ENCODE results near the gene PRKX.
"Not testable (repeated sequence)": the region's sequence is repeated elsewhere in the genome, so short reads cannot be mapped to it uniquely, and the experiment has no call there.

The PRKX gene

DNA sequence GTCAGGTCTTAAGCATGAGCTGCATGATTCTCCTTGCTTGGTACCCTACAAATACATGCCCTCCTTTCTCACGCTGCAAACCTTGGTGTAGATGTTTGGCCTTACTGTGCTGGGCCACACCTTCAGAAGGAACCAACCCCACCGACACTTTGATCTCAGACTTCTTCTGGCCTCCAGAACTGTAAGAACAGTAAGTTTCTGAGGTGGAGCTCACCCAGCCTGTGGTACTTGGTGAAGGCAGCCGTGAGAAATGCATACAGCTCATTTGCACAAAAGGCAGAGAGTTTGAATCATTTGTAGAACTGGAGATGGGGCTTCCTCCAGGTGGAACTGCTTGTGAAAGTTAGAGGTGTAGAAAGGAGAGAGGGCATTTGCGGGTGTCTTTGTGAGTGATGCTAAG lies 21.0 kb upstream of the PRKX start:
- not testable (repeated sequence) for H3K4me2 ChIP-seq (ENCODE audit: low read length); H3F3A ChIP-seq (ENCODE audit: control insufficient read depth, insufficient read depth); H3K9me3 ChIP-seq (ENCODE audit: control insufficient read depth, insufficient read depth, low read length); H4K20me1 ChIP-seq (ENCODE audit: control insufficient read depth, insufficient read depth, low read depth, low read length); H3K9me2 ChIP-seq (replicated peaks; ENCODE audit: control insufficient read depth, low read length); H3K36me3 ChIP-seq (ENCODE audit: control insufficient read depth, low read length); H3K79me2 ChIP-seq (ENCODE audit: control insufficient read depth, low read length); H3K27me3 ChIP-seq (ENCODE audit: control insufficient read depth, low read length); H3K4me3 ChIP-seq (ENCODE audit: low read length); H3K4me1 ChIP-seq (ENCODE audit: control insufficient read depth, low read length); H3K27ac ChIP-seq (ENCODE audit: low read depth, low read length)

DNA sequence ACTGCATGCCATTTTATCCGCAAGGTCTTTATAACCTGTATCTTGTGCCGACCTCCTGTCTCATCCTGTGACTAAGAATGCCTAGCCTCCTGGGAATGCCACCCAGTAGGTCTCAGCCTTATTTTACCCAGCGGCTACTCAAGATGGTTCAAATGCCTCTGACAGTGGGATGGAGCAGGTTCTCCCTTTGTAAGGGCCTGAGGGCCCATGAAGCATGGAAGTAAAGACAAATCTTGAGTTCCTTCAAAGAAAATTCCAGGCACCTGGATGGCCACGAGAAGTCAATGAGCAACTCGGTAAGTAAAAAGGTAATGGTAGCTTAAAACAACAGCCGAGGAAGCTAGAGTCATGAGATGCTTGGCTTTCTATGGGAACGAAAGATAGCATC lies 19.6 kb upstream of the PRKX start:
- no peak for TF ChIP-seq CTCF (IDR thresholded peaks at IDR 0.05; ENCODE audit: low read depth, low read length, poor library complexity, severe bottlenecking)
- TF ChIP-seq EZH2phosphoT487 (IDR thresholded peaks at IDR 0.05; ENCODE audit: borderline replicate concordance, low read length): no peak
- H3F3A ChIP-seq (ENCODE audit: control insufficient read depth, insufficient read depth): no peaks in the 10 kb centered on the region
- H4K20me1 ChIP-seq (ENCODE audit: control insufficient read depth, insufficient read depth, low read depth, low read length): no peaks in the 10 kb centered on the region
- H3K4me1 ChIP-seq (ENCODE audit: control insufficient read depth, low read length): no peaks in the 10 kb centered on the region
- no peak overlapping the region for H3K4me3 ChIP-seq (ENCODE audit: low read length)
- no peaks in the 10 kb centered on the region for H3K79me2 ChIP-seq (ENCODE audit: control insufficient read depth, low read length)
- H3K4me2 ChIP-seq (ENCODE audit: low read length): no peak overlapping the region
- H3K9me3 ChIP-seq (ENCODE audit: control insufficient read depth, insufficient read depth, low read length): no peaks in the 10 kb centered on the region
- no peaks in the 10 kb centered on the region for H3K36me3 ChIP-seq (ENCODE audit: control insufficient read depth, low read length)
- H3K27ac ChIP-seq (ENCODE audit: low read depth, low read length): no peak overlapping the region
- no peaks in the 10 kb centered on the region for H3K27me3 ChIP-seq (ENCODE audit: control insufficient read depth, low read length)
- H3K9me2 ChIP-seq (replicated peaks; ENCODE audit: control insufficient read depth, low read length): no peaks in the 10 kb centered on the region

DNA sequence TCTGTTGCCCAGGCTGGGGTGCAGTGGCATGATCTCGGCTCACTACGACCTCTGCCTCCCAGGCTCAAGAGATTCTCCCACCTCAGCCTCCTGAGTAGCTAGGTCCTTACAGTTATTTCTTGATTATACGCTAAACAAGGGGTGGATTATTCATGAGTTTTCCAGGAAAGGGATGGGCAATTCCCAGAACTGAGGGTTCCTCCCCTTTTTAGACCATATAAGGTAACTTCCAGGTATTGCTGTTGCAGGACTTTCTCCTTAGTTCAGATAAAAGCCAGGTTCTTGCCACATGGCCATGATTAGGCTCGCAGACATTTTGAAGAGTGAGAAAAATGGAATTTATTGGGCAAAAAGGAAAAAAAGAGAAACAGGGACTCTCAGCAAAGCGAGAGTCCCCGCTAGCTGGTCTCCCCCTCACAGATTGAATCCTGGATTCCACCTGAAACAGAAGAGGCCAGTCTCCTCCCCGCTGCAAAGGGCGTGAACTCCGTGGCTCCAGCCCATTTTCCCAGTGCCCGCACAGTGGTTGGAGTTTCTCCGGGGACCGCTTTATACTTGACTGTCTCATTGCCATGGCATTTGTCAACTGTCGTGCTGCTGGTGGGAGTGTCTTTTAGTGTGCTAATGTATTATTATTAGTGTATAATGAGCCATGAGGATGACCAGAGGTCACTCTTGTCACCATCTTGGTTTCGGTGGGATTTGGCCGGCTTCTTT lies 19.0 kb upstream of the PRKX start:
- H3K79me2 ChIP-seq (ENCODE audit: control insufficient read depth, low read length); H3K9me3 ChIP-seq (ENCODE audit: control insufficient read depth, insufficient read depth, low read length); H3F3A ChIP-seq (ENCODE audit: control insufficient read depth, insufficient read depth); H3K9me2 ChIP-seq (replicated peaks; ENCODE audit: control insufficient read depth, low read length); H3K4me2 ChIP-seq (ENCODE audit: low read length); H3K4me3 ChIP-seq (ENCODE audit: low read length); H4K20me1 ChIP-seq (ENCODE audit: control insufficient read depth, insufficient read depth, low read depth, low read length); H3K36me3 ChIP-seq (ENCODE audit: control insufficient read depth, low read length); H3K27ac ChIP-seq (ENCODE audit: low read depth, low read length); H3K4me1 ChIP-seq (ENCODE audit: control insufficient read depth, low read length); H3K27me3 ChIP-seq (ENCODE audit: control insufficient read depth, low read length): not testable (repeated sequence)

- no peaks in the 10 kb centered on the region for H3K79me2 ChIP-seq (ENCODE audit: control insufficient read depth, low read length)
- no peak overlapping the region for H3K4me3 ChIP-seq (ENCODE audit: low read length)
- H3K4me2 ChIP-seq (ENCODE audit: low read length): no peak overlapping the region
- no peak overlapping the region for H3K27ac ChIP-seq (ENCODE audit: low read depth, low read length)
- H3K4me1 ChIP-seq (ENCODE audit: control insufficient read depth, low read length): no peaks in the 10 kb centered on the region
- no peak for TF ChIP-seq EZH2phosphoT487 (IDR thresholded peaks at IDR 0.05; ENCODE audit: borderline replicate concordance, low read length)
- TF ChIP-seq CTCF (IDR thresholded peaks at IDR 0.05; ENCODE audit: low read depth, low read length, poor library complexity, severe bottlenecking): no peak
- H3K9me3 ChIP-seq (ENCODE audit: control insufficient read depth, insufficient read depth, low read length): no peaks in the 10 kb centered on the region
- no peaks in the 10 kb centered on the region for H3F3A ChIP-seq (ENCODE audit: control insufficient read depth, insufficient read depth)
- H3K36me3 ChIP-seq (ENCODE audit: control insufficient read depth, low read length): no peaks in the 10 kb centered on the region
- no peaks in the 10 kb centered on the region for H3K27me3 ChIP-seq (ENCODE audit: control insufficient read depth, low read length)
- no peaks in the 10 kb centered on the region for H3K9me2 ChIP-seq (replicated peaks; ENCODE audit: control insufficient read depth, low read length)
- no peaks in the 10 kb centered on the region for H4K20me1 ChIP-seq (ENCODE audit: control insufficient read depth, insufficient read depth, low read depth, low read length)
Measured at GRCh38 chrX:3728454-3728853, 15.0 kb upstream of the PRKX start.

DNA sequence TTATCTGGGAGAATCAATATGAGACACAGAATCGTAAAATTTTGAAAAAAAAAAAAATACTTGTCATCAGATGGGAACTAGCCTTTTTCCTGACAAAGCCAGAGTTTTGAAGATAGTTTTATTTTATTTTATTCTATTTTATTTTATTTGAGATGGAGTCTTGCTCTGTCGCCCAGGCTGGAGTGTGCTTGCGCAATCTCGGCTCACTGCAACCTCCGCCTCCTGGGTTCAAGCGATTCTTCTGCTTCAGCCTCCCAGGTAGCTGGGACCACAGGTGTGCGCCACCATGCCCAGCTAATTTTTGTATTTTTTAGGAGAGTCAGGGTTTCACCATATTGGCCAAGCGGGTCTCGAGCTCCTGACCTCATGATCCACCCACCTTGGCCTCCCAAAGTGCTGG lies 10.0 kb upstream of the PRKX start:
- H3F3A ChIP-seq (ENCODE audit: control insufficient read depth, insufficient read depth); H3K79me2 ChIP-seq (ENCODE audit: control insufficient read depth, low read length); H4K20me1 ChIP-seq (ENCODE audit: control insufficient read depth, insufficient read depth, low read depth, low read length); H3K9me2 ChIP-seq (replicated peaks; ENCODE audit: control insufficient read depth, low read length); H3K4me1 ChIP-seq (ENCODE audit: control insufficient read depth, low read length); H3K36me3 ChIP-seq (ENCODE audit: control insufficient read depth, low read length); H3K27me3 ChIP-seq (ENCODE audit: control insufficient read depth, low read length); H3K27ac ChIP-seq (ENCODE audit: low read depth, low read length); H3K4me2 ChIP-seq (ENCODE audit: low read length); H3K4me3 ChIP-seq (ENCODE audit: low read length); H3K9me3 ChIP-seq (ENCODE audit: control insufficient read depth, insufficient read depth, low read length): not testable (repeated sequence)

Measured in DOHH2 (cell line).